GM12891 (cell line): ENCODE results near the gene ZKSCAN2.

Experiments used
- DNase-seq: peaks from one replicate; pipeline ENCODE4 v3.0.0; 2011; ENCODE audit warnings: low spot score; ENCODE audit not compliant: insufficient read length
- FAIRE-seq: peaks from 2 replicates; lab custom pipeline; 2011; peaks lifted over from hg19 to GRCh38; lab: Jason Lieb, UNC
- PAX5 ChIP-seq: IDR thresholded peaks from 2 replicates; pipeline ENCODE4 v1.6.1; 2011; ENCODE audit warnings: low read length, moderate library complexity, mild to moderate bottlenecking; ENCODE audit not compliant: insufficient read depth, severe bottlenecking
- POLR2A ChIP-seq: IDR thresholded peaks from 2 replicates; pipeline ENCODE4 v1.6.1; 2011; ENCODE audit warnings: low read depth, low read length, control low read depth
- POLR2AphosphoS5 ChIP-seq: IDR thresholded peaks from 2 replicates; pipeline ENCODE4 v1.6.1; 2011; ENCODE audit warnings: low read depth, low read length, control low read depth
- POU2F2 ChIP-seq: IDR thresholded peaks from 2 replicates; pipeline ENCODE4 v1.6.1; 2011; ENCODE audit warnings: low read depth, mild to moderate bottlenecking, control low read depth, low read length, moderate library complexity
- SPI1 ChIP-seq: IDR thresholded peaks from 2 replicates; pipeline ENCODE4 v1.6.1; 2011; ENCODE audit warnings: low read depth, low read length, control low read depth
- TAF1 ChIP-seq: IDR thresholded peaks from 2 replicates; pipeline ENCODE4 v1.6.1; 2011; ENCODE audit warnings: low read depth, low read length, control low read depth

The ZKSCAN2 gene

DNA sequence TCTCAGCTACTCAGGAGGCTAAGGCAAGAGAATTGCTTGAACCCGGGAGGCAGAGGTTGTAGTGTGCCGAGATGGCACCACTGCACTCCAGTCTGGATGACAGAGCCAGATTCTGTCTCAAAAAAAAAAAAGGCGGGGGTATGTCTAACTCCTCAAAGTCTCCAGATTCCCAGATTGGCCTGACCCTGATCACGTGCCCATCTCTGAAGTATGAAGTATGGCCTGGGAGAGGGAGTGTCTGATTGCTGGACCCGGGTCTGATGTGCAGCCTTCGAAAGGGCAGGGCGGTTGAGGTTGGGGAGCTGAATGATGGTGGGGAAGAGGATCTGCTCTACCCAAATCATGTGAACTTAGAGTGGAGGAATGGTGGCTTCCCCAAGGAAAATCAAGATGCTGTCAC lies 58.2 kb downstream of the ZKSCAN2 start:
- TF ChIP-seq POLR2A, result no peak
- no peak for TF ChIP-seq TAF1
- TF ChIP-seq PAX5, result no peak
- no peak for TF ChIP-seq POU2F2
- TF ChIP-seq SPI1, result no peak
- TF ChIP-seq POLR2AphosphoS5, result no peak
- no peak for FAIRE-seq
- no peak for DNase-seq

DNA sequence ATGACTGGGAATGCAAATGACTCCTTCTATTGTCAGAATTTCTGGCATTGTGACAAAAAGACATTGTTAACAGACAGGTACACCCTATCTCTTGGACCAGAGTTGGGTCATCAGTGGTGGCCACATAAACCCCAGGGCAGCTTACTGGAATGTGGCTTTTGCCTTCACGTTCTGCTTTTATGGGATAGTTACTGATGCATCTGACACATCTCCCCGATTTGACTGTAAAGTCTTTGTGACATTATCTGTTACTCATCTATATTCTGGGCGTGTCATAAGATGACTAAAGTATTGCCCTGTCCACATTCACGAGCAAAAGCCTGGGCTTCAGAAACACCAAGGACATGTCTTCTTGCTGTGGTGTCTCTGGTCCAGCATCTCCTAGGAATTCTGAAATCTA lies 59.6 kb downstream of the ZKSCAN2 start:
- TF ChIP-seq POLR2AphosphoS5 (no peak), PAX5 (no peak), POLR2A (no peak), SPI1 (no peak), TAF1 (no peak), POU2F2 (no peak)
- FAIRE-seq (no peak), DNase-seq (no peak)

DNA sequence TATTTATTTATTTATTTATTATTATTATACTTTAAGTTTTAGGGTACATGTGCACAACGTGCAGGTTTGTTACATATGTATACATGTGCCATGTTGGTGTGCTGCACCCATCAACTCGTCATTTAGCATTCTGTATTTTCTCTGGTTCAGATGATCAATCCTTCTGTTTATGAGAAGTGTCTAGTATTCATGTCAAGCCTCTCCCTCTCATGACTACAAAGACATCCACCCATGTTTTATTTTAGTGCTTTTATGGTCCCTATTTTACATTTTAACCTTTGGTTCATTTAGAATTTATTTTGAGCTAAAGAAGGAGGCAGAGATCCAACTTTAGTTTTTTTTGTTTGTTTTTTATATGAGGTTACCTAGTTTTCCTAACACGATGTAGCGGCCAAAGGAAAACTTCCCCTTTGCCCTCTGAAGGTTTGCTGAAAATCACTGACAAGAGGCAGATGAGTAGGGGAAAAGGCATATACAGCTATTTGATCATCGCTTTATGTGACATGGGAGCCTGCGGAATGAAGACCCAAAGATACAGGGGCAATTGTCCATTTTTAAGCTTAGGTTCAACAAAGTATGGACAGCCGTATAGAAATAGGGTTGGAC lies 63.3 kb downstream of the ZKSCAN2 start:
- TF ChIP-seq TAF1, result no peak
- TF ChIP-seq POU2F2, result no peak
- TF ChIP-seq POLR2AphosphoS5, result no peak
- TF ChIP-seq POLR2A, result no peak
- TF ChIP-seq PAX5, result no peak
- TF ChIP-seq SPI1, result no peak
- FAIRE-seq (no peak), DNase-seq (no peak)

DNA sequence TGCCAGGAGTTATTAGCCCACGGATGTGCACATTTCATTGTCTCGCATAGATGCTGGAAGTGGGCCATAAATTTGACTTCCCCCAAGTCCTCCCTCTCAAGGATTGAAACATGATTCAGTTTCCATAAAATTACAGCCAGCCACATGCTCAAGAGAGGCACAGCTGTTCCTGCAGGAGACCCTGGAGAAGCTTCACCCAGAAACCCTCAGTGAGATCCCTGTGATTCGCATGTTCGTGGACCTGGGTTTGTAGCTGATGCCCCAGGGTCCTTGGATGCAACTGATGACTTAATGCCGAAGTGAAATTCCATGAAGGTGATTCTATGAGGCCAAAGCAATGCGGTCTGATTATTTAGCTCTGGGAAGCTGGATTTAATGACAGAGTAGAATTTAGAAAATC lies 65.5 kb downstream of the ZKSCAN2 start:
- FAIRE-seq, result no peak
- DNase-seq, result no peak
- no peak for TF ChIP-seq POLR2A

DNA sequence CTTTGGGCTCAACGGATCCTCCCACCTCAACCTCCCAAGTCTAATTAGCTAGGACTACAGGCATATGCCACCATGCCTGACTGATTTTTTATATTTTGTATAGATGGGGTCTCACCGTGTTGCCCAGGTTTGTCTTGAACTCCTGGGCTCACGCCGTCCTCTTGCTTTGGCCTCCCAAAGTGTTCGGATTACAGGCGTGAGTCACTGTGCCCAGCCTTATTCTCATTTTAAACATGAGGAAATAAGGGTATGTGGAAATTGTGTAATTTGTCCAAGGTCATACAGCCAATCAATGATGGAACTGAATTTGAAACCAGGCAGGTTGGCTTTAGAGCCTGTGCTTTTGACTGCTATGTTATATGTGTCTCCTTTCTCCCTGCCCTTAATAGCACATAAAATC lies 68.3 kb downstream of the ZKSCAN2 start:
- no peak for FAIRE-seq
- TF ChIP-seq SPI1 (no peak), TAF1 (no peak), POU2F2 (no peak), POLR2AphosphoS5 (no peak), PAX5 (no peak), POLR2A (no peak)

DNA sequence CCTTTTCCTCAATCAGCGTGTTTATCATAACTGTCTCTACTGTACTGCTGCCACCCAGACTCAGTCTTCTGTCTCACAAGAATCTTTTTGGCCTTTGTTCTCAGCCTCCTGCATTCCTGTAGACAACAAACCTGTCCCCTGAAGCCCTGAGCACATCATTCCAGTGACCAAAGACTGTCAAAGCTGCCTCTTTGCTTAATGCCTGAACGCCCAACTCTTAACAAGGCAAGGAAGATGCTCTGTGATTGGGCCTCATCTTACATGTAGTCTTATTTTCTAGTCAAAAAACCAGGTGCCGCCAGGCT lies 70.2 kb downstream of the ZKSCAN2 start:
- FAIRE-seq (no peak), DNase-seq (no peak)
- TF ChIP-seq TAF1, result no peak

More for the DNA sequence above, 68.3 kb downstream of the ZKSCAN2 start:
- DNase-seq, result no peak
